ENCODE measurements around the gene LCN12. TPM values are rescaled to one million over a fixed set of nuclear protein-coding genes. Genes with fewer than 3 reads are reported as not detected.

Gene LCN12
- total RNA-seq, 1 experiment from 2014 or later, result not detected

- H3K27ac ChIP-seq (ENCODE audit: low read depth, low read length, poor library complexity, severe bottlenecking), result no peak overlapping the region
- no TSS peak for BruUV-seq (replicated peaks)
- CTCF ChIA-PET, result no interaction called here
- H3K27me3 ChIP-seq (replicated peaks; ENCODE audit: insufficient read depth, low read depth, low read length, poor library complexity), result no peaks in the 10 kb centered on the region
- no peaks in the 10 kb centered on the region for H3K9me3 ChIP-seq (ENCODE audit: low read depth, low read length, poor library complexity, severe bottlenecking)
- H3K36me3 ChIP-seq (ENCODE audit: insufficient read depth, low read length, poor library complexity, severe bottlenecking), result no peaks in the 10 kb centered on the region
- POLR2A ChIA-PET (ENCODE audit: low non-redundant PET), result no interaction called here
- DNase-seq (ENCODE audit: low spot score), result no peak
- TF ChIP-seq EZH2 (IDR thresholded peaks at IDR 0.05; ENCODE audit: borderline replicate concordance, low read depth, low read length, poor library complexity, severe bottlenecking), result no peak
- no peak for TF ChIP-seq CTCF (conservative IDR thresholded peaks at IDR 0.05; ENCODE audit: low read depth, low read length)
- H3K4me3 ChIP-seq (ENCODE audit: low read depth, low read length, poor library complexity, severe bottlenecking), result no peak overlapping the region
- intact Hi-C loops (cut with micrococcal nuclease; ENCODE audit: unreplicated experiment), result no loop called here
- H3K4me1 ChIP-seq (ENCODE audit: insufficient read depth, low read length, poor library complexity, severe bottlenecking), result no peaks in the 10 kb centered on the region
Measured at GRCh38 chr9:136957461-136957860, 5.4 kb downstream of the LCN12 start.

- TF ChIP-seq CTCF (conservative IDR thresholded peaks at IDR 0.05; ENCODE audit: low read depth, low read length), result no peak
- TF ChIP-seq EZH2 (IDR thresholded peaks at IDR 0.05; ENCODE audit: borderline replicate concordance, low read depth, low read length, poor library complexity, severe bottlenecking), result no peak
- no TSS peak for BruUV-seq (replicated peaks)
- CTCF ChIA-PET, result no interaction called here
- Histone ChIP-seq H3K36me3 (ENCODE audit: insufficient read depth, low read length, poor library complexity, severe bottlenecking) (no peaks in the 10 kb centered on the region), H3K27ac (ENCODE audit: low read depth, low read length, poor library complexity, severe bottlenecking) (no peak overlapping the region), H3K4me1 (ENCODE audit: insufficient read depth, low read length, poor library complexity, severe bottlenecking) (no peaks in the 10 kb centered on the region), H3K27me3 (replicated peaks; ENCODE audit: insufficient read depth, low read depth, low read length, poor library complexity) (no peaks in the 10 kb centered on the region), H3K9me3 (ENCODE audit: low read depth, low read length, poor library complexity, severe bottlenecking) (no peaks in the 10 kb centered on the region), H3K4me3 (ENCODE audit: low read depth, low read length, poor library complexity, severe bottlenecking) (no peak overlapping the region)
- no peak for DNase-seq (ENCODE audit: low spot score)
- POLR2A ChIA-PET (ENCODE audit: low non-redundant PET), result no interaction called here
- intact Hi-C loops (cut with micrococcal nuclease; ENCODE audit: unreplicated experiment), result no loop called here
Measured at GRCh38 chr9:136957901-136958300, 5.8 kb downstream of the LCN12 start.

GRCh38 chr9:136958473-136958872 lies 6.4 kb downstream of the LCN12 start:
- CTCF ChIA-PET, result no interaction called here
- BruUV-seq (replicated peaks), result no TSS peak

More at GRCh38 chr9:136958473-136958872, 6.4 kb downstream of the LCN12 start:
- POLR2A ChIA-PET (ENCODE audit: low non-redundant PET), result no interaction called here
- no peaks in the 10 kb centered on the region for H3K36me3 ChIP-seq (ENCODE audit: insufficient read depth, low read length, poor library complexity, severe bottlenecking)
- TF ChIP-seq EZH2 (IDR thresholded peaks at IDR 0.05; ENCODE audit: borderline replicate concordance, low read depth, low read length, poor library complexity, severe bottlenecking) (no peak), CTCF (conservative IDR thresholded peaks at IDR 0.05; ENCODE audit: low read depth, low read length) (no peak)
- intact Hi-C loops (cut with micrococcal nuclease; ENCODE audit: unreplicated experiment), result no loop called here
- no peaks in the 10 kb centered on the region for H3K4me1 ChIP-seq (ENCODE audit: insufficient read depth, low read length, poor library complexity, severe bottlenecking)
- no peak for DNase-seq (ENCODE audit: low spot score)
- H3K27me3 ChIP-seq (replicated peaks; ENCODE audit: insufficient read depth, low read depth, low read length, poor library complexity), result no peaks in the 10 kb centered on the region
- H3K4me3 ChIP-seq (ENCODE audit: low read depth, low read length, poor library complexity, severe bottlenecking), result no peak overlapping the region
- no peaks in the 10 kb centered on the region for H3K9me3 ChIP-seq (ENCODE audit: low read depth, low read length, poor library complexity, severe bottlenecking)
- H3K27ac ChIP-seq (ENCODE audit: low read depth, low read length, poor library complexity, severe bottlenecking), result no peak overlapping the region

Data from A673 (cell line).